HK-2 (cell line): ENCODE results near the gene LHFPL4.
"Not testable (repeated sequence)": the region's sequence is repeated elsewhere in the genome, so short reads cannot be mapped to it uniquely, and the experiment has no call there.

Experiments
- DNase-seq: peaks from one replicate; pipeline ENCODE4 v3.0.0-alpha.2; 2018; ENCODE audit not compliant: unreplicated experiment

Gene LHFPL4

DNA sequence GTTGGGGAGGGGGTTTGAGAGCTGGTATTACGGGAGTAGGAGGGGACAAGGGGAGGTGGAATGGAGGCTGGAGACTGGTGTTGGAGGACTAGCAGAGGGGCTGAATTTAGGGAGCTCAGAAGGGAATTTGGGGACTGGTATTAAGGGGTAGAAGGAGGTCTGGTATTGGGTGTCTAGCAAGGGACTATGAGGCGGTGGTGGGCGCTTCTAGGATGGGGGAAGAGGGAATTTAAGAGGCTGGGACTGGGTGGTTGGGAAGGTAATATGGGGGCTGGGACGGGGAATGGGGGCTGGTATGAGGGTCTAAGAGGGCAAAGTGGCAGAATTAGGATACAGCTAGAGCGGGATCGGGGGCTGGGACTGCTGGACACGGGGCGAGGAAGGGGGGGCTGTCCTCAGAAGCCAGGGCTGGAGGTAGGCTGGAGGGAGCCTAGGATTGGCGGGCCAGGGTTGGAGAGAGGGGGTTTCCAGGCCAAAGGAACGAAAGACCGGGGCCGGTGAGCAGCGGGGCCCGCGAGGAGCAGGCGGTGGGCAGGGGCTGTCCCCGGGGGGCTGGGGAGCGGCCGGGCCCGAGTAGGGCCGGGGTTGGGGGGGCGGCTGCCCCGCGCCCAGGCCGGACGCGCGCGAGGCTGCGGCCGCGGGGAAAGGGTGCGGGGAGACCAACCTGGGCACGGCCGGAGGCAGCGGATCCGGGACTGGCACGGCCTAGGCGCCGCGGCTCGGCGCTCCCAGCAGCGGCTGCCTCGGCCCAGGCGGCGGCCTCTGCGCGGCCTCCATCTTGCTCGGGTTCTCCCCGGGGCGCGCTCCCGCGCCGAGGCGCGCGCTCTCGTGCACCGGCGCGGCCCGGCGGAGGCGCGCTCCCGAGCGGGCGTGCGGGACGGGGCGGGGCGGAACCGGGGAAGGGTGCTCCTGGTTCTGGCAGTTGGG, at the start of gene LHFPL4:
Gene LHFPL4 (minus strand): TSS at position 802 of the 927 bp plus-strand sequence. CDS start 1,143 bp downstream, outside the sequence.
- no peak for DNase-seq

DNA sequence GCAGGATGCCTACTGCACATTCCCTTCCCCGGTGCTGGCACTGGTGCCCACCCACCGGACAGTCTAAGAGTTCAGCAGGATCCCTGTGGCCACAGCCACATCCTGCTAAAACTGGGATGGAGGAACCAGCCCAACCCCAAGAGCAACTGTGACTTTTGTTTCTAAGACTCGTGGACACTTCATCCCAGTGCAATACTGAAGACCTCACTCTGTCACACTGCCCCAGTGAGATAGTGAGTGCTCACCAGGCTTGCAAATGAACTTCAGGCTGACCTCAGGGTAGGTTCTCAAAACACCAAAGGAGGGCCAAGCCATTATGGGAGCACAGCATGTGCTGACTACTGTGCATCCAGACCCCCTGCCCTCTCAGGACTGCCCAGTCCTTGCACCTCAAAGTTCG, 49.0 kb upstream of the LHFPL4 start:
- no peak for DNase-seq

GRCh38 chr3:9601006-9601581, 47.5 kb upstream of the LHFPL4 start:
- not testable (repeated sequence) for DNase-seq

- peak; percentile 54 for DNase-seq
Measured at GRCh38 chr3:9600597-9600996, 47.0 kb upstream of the LHFPL4 start.

GRCh38 chr3:9598783-9599387, 45.3 kb upstream of the LHFPL4 start:
- DNase-seq: no peak

GRCh38 chr3:9595877-9596276, 42.3 kb upstream of the LHFPL4 start:
- DNase-seq: no peak

GRCh38 chr3:9591781-9592180, 38.2 kb upstream of the LHFPL4 start:
- not testable (repeated sequence) for DNase-seq

GRCh38 chr3:9590282-9590791, 36.7 kb upstream of the LHFPL4 start:
- no peak for DNase-seq

GRCh38 chr3:9583792-9584191, 30.2 kb upstream of the LHFPL4 start:
- no peak for DNase-seq

DNA sequence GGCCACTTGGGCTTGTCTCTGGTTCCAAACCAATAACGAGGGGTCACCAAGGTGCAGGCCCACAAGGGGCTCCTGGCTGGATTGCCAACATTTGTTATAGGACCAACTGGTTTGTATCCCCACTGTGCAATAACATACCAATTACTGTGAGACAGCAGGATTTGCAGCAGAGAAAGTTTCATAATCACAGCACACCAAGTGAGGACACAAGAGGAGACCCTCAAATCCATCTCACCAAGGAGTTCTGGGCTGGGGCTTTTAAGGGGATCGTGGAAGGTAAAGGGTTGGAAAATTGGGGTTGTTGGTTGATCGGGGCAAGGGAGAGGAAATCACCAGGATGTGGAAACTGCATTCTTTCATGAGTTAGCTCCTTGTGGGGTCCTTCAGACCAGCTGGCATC, 29.7 kb upstream of the LHFPL4 start:
- no peak for DNase-seq

DNA sequence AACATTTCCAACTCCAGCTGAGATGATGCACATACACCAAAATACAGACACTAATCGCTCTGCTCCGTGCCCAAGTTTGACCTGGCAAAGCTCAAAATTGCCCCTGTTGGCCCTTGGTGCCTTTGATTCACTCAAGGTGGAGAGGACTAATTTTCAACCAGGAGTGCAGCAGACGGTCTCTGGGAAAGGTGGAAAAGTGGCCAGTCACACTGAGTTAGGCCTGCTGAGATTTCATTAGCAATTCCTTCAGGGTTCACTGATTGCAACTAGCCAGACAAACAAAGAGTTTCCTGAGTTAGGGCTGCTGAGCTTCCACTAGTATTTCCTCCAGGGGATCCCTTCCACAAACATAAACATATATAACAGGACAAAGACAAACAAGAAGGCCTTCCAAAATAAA, 28.7 kb upstream of the LHFPL4 start:
- no peak for DNase-seq

GRCh38 chr3:9581742-9582141, 28.1 kb upstream of the LHFPL4 start:
- no peak for DNase-seq

DNA sequence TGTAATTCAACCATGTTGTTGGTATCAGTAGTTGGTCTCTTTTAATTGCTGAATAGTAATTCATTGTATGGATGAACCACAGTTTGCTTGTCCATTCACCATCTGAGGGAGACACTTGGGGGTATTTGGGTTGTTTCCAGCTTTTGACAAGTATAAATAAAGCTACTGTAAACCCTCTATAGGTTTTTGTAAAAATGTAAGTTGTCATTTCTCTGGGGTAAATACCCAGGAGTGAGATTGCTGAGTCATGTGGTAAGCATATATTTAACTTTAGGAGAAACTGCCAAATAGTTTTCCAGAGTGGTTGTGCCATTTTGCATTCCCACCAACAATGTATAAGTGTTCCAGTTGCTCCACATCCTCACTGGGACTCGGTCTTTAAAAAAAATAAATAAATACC, 15.4 kb upstream of the LHFPL4 start:
- DNase-seq: no peak

DNA sequence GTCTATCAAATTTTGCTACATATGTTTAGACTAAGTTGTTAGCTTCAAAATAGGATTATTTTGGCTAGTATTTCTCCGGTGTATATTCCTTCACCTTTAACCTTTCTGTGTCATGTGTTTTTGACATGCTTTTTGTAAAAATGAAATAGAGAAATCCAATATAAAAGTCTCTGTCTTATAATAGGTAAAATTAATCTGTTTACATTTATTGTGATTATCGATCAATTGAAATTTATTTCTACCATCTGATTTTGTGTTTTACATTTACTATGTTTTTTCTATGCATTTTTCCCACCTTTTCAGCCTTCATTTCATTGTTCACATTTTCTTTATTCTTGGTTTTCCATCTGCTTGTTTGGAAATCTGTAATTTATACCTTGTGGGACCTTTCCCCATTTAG, 11.7 kb upstream of the LHFPL4 start:
- DNase-seq: no peak

DNA sequence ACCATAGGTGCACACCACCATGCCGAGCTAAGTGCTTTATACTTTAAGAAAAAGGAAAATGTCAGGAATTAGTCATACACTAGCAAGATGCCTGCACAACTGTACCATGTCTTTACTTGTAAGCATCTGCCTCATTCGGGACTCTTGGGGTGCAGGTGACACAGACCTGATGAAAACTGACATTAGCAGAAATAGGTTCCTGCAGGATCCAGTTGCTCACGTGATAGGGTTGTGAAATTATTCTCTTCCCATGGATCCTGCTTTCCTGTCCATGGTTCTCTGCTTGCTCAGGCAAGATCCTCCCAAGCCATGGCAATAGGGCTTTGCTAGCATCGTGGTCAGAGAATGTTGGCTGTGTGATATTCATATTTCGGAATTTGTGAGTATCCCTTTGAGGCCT, 10.2 kb upstream of the LHFPL4 start:
- no peak for DNase-seq

DNA sequence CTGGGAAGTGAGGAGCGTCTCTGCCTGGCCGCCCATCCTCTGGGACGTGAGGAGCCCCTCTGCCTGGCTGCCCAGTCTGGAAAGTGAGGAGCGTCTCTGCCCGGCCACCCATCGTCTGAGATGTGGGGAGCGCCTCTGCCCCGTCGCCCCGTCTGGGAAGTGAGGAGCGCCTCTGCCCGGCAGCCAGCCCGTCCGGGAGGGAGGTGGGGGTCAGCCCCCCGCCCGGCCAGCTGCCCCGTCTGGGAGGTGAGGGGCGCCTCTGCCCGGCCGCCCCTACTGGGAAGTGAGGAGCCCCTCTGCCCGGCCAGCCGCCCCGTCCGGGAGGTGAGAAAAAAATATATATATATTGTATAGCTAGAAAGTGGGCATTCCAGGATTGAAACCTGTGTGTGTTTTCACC, 6.4 kb upstream of the LHFPL4 start:
- not testable (repeated sequence) for DNase-seq

GRCh38 chr3:9553948-9554513, 409 bp upstream of the LHFPL4 start:
- no peak for DNase-seq

- peak; percentile 14 for DNase-seq
Measured at GRCh38 chr3:9552252-9552999, 1.2 kb downstream of the LHFPL4 start.

DNA sequence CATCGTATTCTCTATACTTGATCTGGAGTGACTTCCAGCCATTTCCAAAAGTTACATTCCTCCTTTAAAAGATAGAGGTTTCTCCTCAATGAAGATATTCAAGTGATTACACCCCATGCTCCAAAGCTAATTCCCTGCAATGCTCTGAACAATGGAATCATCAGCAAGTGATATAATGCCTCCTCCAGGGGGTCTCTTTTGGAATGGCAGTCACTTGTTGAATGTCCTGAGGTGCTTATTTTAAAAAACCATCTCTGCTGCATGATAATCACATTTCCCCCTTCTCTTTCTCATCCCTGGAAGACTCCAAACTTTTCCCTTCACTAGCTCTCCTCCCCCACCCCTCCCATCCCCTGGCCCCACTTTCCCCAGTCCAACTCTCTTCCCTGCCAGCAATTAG, 2.6 kb downstream of the LHFPL4 start:
- DNase-seq: no peak

DNA sequence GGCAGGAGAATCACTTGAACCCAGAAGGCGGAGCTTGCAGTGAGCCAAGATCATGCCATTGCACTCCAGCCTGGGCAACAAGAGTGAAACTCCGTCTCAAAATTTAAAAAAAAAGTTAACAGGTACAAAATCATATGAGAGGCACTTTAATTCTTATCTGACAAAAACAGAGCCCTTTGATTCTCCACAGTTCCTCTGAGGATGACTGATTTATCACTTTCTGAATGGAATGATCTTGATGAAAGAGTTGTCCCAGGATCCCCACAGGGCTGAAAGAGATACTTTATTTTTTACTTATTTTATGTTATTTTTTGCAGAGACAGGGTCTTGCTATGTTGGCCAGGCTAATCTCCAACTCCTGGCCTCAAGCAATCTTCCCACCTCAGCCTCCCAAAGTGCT, 4.0 kb downstream of the LHFPL4 start:
- no peak for DNase-seq

GRCh38 chr3:9548991-9549390, 4.6 kb downstream of the LHFPL4 start:
- no peak for DNase-seq

DNA sequence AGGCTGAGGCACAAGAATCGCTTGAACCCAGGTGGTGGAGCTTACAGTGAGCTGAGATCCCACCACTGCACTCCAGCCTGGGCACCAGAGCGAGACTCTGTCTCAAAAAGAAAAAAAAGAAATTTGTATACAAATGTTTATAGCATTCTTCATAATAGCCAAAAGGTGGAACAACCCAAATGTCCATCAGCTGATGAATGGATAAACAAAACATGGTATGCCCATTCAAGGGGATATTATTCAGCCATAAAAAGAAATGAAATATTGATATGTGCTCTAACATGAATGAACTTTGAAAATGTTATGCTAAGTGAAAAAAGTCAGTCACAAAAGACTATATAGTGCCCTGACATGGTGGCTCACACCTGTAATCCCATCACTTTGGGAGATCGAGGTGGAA, 11.4 kb downstream of the LHFPL4 start:
- DNase-seq: no peak
